CD4-positive, alpha-beta T cell treated with Interferon alpha-2 for 1 hour (primary cell): ENCODE measurements around the gene ABCA13.

Experiments
- DNase-seq, 2 donors: peaks; one replicate each; pipeline ENCODE4 v3.0.0-alpha.2; 2020 to 2022

ABCA13 gene

GRCh38 chr7:48528646-48529045, 357.4 kb downstream of the ABCA13 start:
- DNase-seq, result no peak

GRCh38 chr7:48537561-48537960, 366.3 kb downstream of the ABCA13 start:
- DNase-seq, result no peak

GRCh38 chr7:48540746-48541145, 369.5 kb downstream of the ABCA13 start:
- no peak for DNase-seq

GRCh38 chr7:48548667-48549066, 377.4 kb downstream of the ABCA13 start:
- DNase-seq, result no peak

GRCh38 chr7:48551652-48552051, 380.4 kb downstream of the ABCA13 start:
- DNase-seq, result no peak

GRCh38 chr7:48563334-48563733, 392.1 kb downstream of the ABCA13 start:
- DNase-seq, result no peak

GRCh38 chr7:48575516-48575915, 404.3 kb downstream of the ABCA13 start:
- no peak for DNase-seq

GRCh38 chr7:48587475-48587874, 416.2 kb downstream of the ABCA13 start:
- no peak for DNase-seq

GRCh38 chr7:48594349-48594748, 423.1 kb downstream of the ABCA13 start:
- no peak for DNase-seq

- DNase-seq, result no peak
Observed at GRCh38 chr7:48595756-48596155, 424.5 kb downstream of the ABCA13 start.

- DNase-seq, result no peak
Observed at GRCh38 chr7:48610705-48611104, 439.4 kb downstream of the ABCA13 start.

- DNase-seq, result no peak
Observed at GRCh38 chr7:48611993-48612392, 440.7 kb downstream of the ABCA13 start.

GRCh38 chr7:48617508-48617907, 446.2 kb downstream of the ABCA13 start:
- no peak for DNase-seq

GRCh38 chr7:48617993-48618392, 446.7 kb downstream of the ABCA13 start:
- no peak for DNase-seq

GRCh38 chr7:48621076-48621475, 449.8 kb downstream of the ABCA13 start:
- DNase-seq, result no peak

- no peak for DNase-seq
Observed at GRCh38 chr7:48627164-48627563, 455.9 kb downstream of the ABCA13 start.

- DNase-seq, result no peak
Observed at GRCh38 chr7:48628793-48629349, 457.6 kb downstream of the ABCA13 start.

- no peak for DNase-seq
Observed at GRCh38 chr7:48634116-48634632, 462.9 kb downstream of the ABCA13 start.

GRCh38 chr7:48635796-48636195, 464.5 kb downstream of the ABCA13 start:
- DNase-seq, result no peak

GRCh38 chr7:48636391-48637015, 465.2 kb downstream of the ABCA13 start:
- no peak for DNase-seq

GRCh38 chr7:48637382-48637781, 466.1 kb downstream of the ABCA13 start:
- no peak for DNase-seq

- DNase-seq, result no peak
Observed at GRCh38 chr7:48638041-48638440, 466.8 kb downstream of the ABCA13 start.

GRCh38 chr7:48643431-48644013, 472.3 kb downstream of the ABCA13 start:
- DNase-seq, result no peak

- DNase-seq, result no peak
Observed at GRCh38 chr7:48658138-48658537, 486.9 kb downstream of the ABCA13 start.
